BJ (cell line): ENCODE results near the gene GOLGA7B. TPM values are rescaled to one million over a fixed set of nuclear protein-coding genes. Genes with fewer than 3 reads are reported as not detected.

Experiments
- CTCF ChIA-PET: fragments of 350-600 bp; formaldehyde crosslinking; extraction: SDS; loops from one replicate; lab custom pipeline; 2021; ENCODE audit warnings: antibody characterized with exemption, inconsistent platforms; lab: Yijun Ruan, JAX
- POLR2A ChIA-PET: fragments of 300-600 bp; sonication (Branson Sonifier 250); formaldehyde crosslinking; extraction: SDS; loops from one replicate; lab custom pipeline; 2021; ENCODE audit warnings: antibody characterized with exemption; lab: Charles Lee
- DNase-seq: peaks from one replicate; pipeline ENCODE4 v3.0.0-alpha.2; 2011; ENCODE audit warnings: low read depth
- H3K27me3 ChIP-seq: 2 replicates; pipeline ENCODE4 v1.6.0; 2011; ENCODE audit warnings: low read length; ENCODE audit not compliant: control insufficient read depth, insufficient read depth
- H3K36me3 ChIP-seq: 2 replicates; pipeline ENCODE4 v1.5.1; 2011; ENCODE audit warnings: low read length; ENCODE audit not compliant: control insufficient read depth, insufficient read depth
- H3K4me3 ChIP-seq: 2 replicates; pipeline ENCODE4 v1.5.1; 2011; ENCODE audit warnings: low read depth, mild to moderate bottlenecking, control low read depth, low read length
- CTCF ChIP-seq: IDR thresholded peaks from 2 replicates; pipeline ENCODE4 v1.5.1; 2011; ENCODE audit warnings: low read depth, mild to moderate bottlenecking, control low read depth, inconsistent platforms, low read length, moderate library complexity; ENCODE audit not compliant: insufficient read depth
- polyA plus RNA-seq: library from polyadenylated mRNA; depleted of rRNA; stranded (reverse); fragments of >200 nt; gene quantifications from 2 replicates; pipeline ENCODE4 v1.2.3, GENCODE V29; 2011

GOLGA7B gene
- polyA plus RNA-seq, 1 experiment, result 0.01 TPM

GRCh38 chr10:97891497-97892167 lies 42.0 kb downstream of the GOLGA7B start:
- Histone ChIP-seq H3K4me3 (no peak overlapping the region), H3K27me3 (no peaks in the 10 kb centered on the region; the same call in 1 of the 2 replicates), H3K36me3 (no peaks in the 10 kb centered on the region)
- ChIA-PET CTCF (no interaction called here), POLR2A (no interaction called here)
- TF ChIP-seq CTCF, result no peak
- no peak for DNase-seq

GRCh38 chr10:97892506-97892905 lies 42.9 kb downstream of the GOLGA7B start:
- no peak for DNase-seq
- H3K27me3 ChIP-seq, result no peaks in the 10 kb centered on the region; the same call in 1 of the 2 replicates
- H3K36me3 ChIP-seq, result no peaks in the 10 kb centered on the region
- no peak for TF ChIP-seq CTCF
- no peak overlapping the region for H3K4me3 ChIP-seq
- POLR2A ChIA-PET, result no interaction called here
- CTCF ChIA-PET, result no interaction called here

GRCh38 chr10:97892939-97893338 lies 43.3 kb downstream of the GOLGA7B start:
- CTCF ChIA-PET, result no interaction called here
- POLR2A ChIA-PET, result no interaction called here
- H3K27me3 ChIP-seq, result no peaks in the 10 kb centered on the region; the same call in 1 of the 2 replicates
- no peak overlapping the region for H3K4me3 ChIP-seq
- no peaks in the 10 kb centered on the region for H3K36me3 ChIP-seq
- TF ChIP-seq CTCF, result no peak
- DNase-seq, result no peak

- POLR2A ChIA-PET, result no interaction called here
- CTCF ChIA-PET, result interaction anchor here (0.9 kb wide), 1 partner anchor 34 kb away, joined by 3 read pairs; no protein-coding TSS in a partner anchor
- H3K4me3 ChIP-seq, result no peak overlapping the region
- no peak for DNase-seq
- TF ChIP-seq CTCF, result no peak
- H3K27me3 ChIP-seq, result peaks cover under 1% of the 10 kb centered on the region; the same call in 1 of the 2 replicates
- H3K36me3 ChIP-seq, result no peaks in the 10 kb centered on the region
Measured at GRCh38 chr10:97894092-97894491, 44.4 kb downstream of the GOLGA7B start.

- ChIA-PET POLR2A (no interaction called here), CTCF (interaction anchor here (0.7 to 1.8 kb wide), 2 partner anchors 20 to 27 kb away, joined by 3 to 4 read pairs; no protein-coding TSS in a partner anchor)
- TF ChIP-seq CTCF, result no peak
- DNase-seq, result no peak
- no peaks in the 10 kb centered on the region for H3K36me3 ChIP-seq
- H3K4me3 ChIP-seq, result no peak overlapping the region
- H3K27me3 ChIP-seq, result peaks cover 4% of the 10 kb centered on the region
Measured at GRCh38 chr10:97895084-97895483, 45.4 kb downstream of the GOLGA7B start.
